ENCODE measurements around the gene UQCR10.

The UQCR10 gene

GRCh38 chr22:29720811-29721323, 46.3 kb upstream of the UQCR10 start:
- H3K4me3 ChIP-seq (ENCODE audit: low read depth, low read length): no peak overlapping the region
- TF ChIP-seq SCRT2 (tag by site-specific recombination; IDR thresholded peaks at IDR 0.05) (peak; percentile 73), ZNF112 (tag by site-specific recombination; IDR thresholded peaks at IDR 0.05) (no peak)
- H3K27ac ChIP-seq (ENCODE audit: extremely low read depth, low read depth, low read length): no peak overlapping the region
- no peaks in the 10 kb centered on the region for H3K9me3 ChIP-seq (ENCODE audit: control insufficient read depth, insufficient read depth, low read depth, low read length)
- CTCF ChIA-PET: interaction anchor here (0.6 kb wide), 1 partner anchor 19 kb away, joined by 4 read pairs; no protein-coding TSS in a partner anchor
- no peaks in the 10 kb centered on the region for H3K36me3 ChIP-seq (ENCODE audit: control insufficient read depth in 2 of 2, insufficient read depth in 1 of 2, low read length in 2 of 2)
- POLR2A ChIA-PET: no interaction called here
- H3K4me1 ChIP-seq (ENCODE audit: control insufficient read depth, insufficient read depth, low read length): no peaks in the 10 kb centered on the region

DNA sequence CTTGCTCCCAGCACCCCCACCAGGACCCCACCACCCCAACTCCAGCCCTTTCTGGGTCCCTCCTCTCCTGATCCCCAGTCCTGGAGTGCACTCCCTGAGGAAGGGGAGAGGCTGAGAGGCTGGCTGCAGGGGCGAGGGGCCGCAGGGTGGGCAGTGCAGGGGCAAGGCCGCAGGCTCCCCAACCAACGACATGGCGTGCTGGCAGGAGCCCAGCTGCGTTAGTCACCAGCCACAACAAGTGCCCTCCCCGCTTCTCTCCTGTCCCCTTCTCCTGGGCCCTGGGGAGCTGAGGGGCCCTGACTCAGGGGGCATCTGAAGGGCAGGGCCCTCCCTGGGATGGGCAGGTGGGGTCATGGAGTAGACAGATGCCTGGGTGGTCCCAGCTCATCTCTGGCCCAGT, 45.0 kb upstream of the UQCR10 start:
- POLR2A ChIA-PET: no interaction called here
- no peak overlapping the region for H3K4me3 ChIP-seq (ENCODE audit: low read depth, low read length)
- CTCF ChIA-PET: interaction anchor here (1.0 to 1.2 kb wide), 2 partner anchors 79 to 93 kb away, joined by 3 to 6 read pairs; no protein-coding TSS in a partner anchor
- TF ChIP-seq MZF1 (tag by site-specific recombination; IDR thresholded peaks at IDR 0.05; ENCODE audit: borderline replicate concordance): no peak
- TF ChIP-seq, protein P1, sequence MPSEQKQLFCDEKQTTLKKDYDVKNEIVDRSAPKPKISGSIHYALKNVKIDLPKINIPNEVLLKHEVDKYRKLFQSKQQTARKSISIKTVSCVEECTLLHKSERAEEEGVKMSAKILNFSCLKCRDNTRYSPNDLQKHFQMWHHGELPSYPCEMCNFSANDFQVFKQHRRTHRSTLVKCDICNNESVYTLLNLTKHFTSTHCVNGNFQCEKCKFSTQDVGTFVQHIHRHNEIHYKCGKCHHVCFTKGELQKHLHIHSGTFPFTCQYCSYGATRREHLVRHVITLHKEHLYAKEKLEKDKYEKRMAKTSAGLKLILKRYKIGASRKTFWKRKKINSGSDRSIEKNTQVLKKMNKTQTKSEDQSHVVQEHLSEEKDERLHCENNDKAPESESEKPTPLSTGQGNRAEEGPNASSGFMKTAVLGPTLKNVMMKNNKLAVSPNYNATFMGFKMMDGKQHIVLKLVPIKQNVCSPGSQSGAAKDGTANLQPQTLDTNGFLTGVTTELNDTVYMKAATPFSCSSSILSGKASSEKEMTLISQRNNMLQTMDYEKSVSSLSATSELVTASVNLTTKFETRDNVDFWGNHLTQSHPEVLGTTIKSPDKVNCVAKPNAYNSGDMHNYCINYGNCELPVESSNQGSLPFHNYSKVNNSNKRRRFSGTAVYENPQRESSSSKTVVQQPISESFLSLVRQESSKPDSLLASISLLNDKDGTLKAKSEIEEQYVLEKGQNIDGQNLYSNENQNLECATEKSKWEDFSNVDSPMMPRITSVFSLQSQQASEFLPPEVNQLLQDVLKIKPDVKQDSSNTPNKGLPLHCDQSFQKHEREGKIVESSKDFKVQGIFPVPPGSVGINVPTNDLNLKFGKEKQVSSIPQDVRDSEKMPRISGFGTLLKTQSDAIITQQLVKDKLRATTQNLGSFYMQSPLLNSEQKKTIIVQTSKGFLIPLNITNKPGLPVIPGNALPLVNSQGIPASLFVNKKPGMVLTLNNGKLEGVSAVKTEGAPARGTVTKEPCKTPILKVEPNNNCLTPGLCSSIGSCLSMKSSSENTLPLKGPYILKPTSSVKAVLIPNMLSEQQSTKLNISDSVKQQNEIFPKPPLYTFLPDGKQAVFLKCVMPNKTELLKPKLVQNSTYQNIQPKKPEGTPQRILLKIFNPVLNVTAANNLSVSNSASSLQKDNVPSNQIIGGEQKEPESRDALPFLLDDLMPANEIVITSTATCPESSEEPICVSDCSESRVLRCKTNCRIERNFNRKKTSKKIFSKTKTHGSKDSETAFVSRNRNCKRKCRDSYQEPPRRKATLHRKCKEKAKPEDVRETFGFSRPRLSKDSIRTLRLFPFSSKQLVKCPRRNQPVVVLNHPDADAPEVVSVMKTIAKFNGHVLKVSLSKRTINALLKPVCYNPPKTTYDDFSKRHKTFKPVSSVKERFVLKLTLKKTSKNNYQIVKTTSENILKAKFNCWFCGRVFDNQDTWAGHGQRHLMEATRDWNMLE (tag by site-specific recombination; conservative IDR thresholded peaks at IDR 0.05; ENCODE audit: low read depth): no peak
- no peak for TF ChIP-seq YY1 (tag by site-specific recombination; IDR thresholded peaks at IDR 0.05)
- TF ChIP-seq ZBTB8A (tag by site-specific recombination; IDR thresholded peaks at IDR 0.05): no peak
- TF ChIP-seq PATZ1 (tag by site-specific recombination; IDR thresholded peaks at IDR 0.05): 0 out of 2 replicates have a peak, but pooled peaks have one; percentile 7
- TF ChIP-seq ZNF664 (tag by site-specific recombination; IDR thresholded peaks at IDR 0.05): no peak
- TF ChIP-seq KLF1 (tag by site-specific recombination; IDR thresholded peaks at IDR 0.05): no peak
- TF ChIP-seq KLF7 (tag by site-specific recombination; IDR thresholded peaks at IDR 0.05; ENCODE audit: borderline replicate concordance): no peak
- TF ChIP-seq SCRT2 (tag by site-specific recombination; IDR thresholded peaks at IDR 0.05): peak; percentile 90
- H3K4me1 ChIP-seq (ENCODE audit: control insufficient read depth, insufficient read depth, low read length): no peaks in the 10 kb centered on the region
- H3K36me3 ChIP-seq (ENCODE audit: control insufficient read depth in 2 of 2, insufficient read depth in 1 of 2, low read length in 2 of 2): no peaks in the 10 kb centered on the region
- H3K27ac ChIP-seq (ENCODE audit: extremely low read depth, low read depth, low read length): no peak overlapping the region
- H3K9me3 ChIP-seq (ENCODE audit: control insufficient read depth, insufficient read depth, low read depth, low read length): no peaks in the 10 kb centered on the region

DNA sequence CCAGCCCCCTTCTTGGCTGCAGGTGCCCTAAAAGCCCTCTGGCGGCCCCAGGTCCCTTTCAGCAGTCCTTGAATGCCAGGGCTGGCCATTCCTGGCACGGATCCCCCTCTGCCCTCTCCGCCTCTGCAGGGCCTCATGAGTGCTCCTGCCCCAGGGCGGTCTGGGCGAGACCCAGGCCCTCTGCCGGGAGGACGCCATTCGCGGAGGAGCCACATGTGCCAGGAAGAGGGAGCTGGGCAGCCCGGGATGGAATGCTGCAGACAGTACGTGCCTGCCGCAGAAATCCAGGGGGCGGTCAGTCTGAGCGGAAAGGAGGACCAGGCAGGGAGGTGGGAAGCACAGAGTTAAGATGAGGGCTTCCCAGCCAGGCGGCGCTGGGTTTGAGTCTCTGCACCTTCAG, 44.6 kb upstream of the UQCR10 start:
- Histone ChIP-seq H3K4me1 (ENCODE audit: control insufficient read depth, insufficient read depth, low read length) (no peaks in the 10 kb centered on the region), H3K4me3 (ENCODE audit: low read depth, low read length) (no peak overlapping the region), H3K9me3 (ENCODE audit: control insufficient read depth, insufficient read depth, low read depth, low read length) (no peaks in the 10 kb centered on the region), H3K36me3 (ENCODE audit: control insufficient read depth in 2 of 2, insufficient read depth in 1 of 2, low read length in 2 of 2) (no peaks in the 10 kb centered on the region), H3K27ac (ENCODE audit: extremely low read depth, low read depth, low read length) (no peak overlapping the region)
- CTCF ChIA-PET: interaction anchor here (0.6 to 1.2 kb wide), 5 partner anchors 79 to 355 kb away, joined by 3 to 6 read pairs (median 3); no protein-coding TSS in a partner anchor
- TF ChIP-seq ZBTB8A (tag by site-specific recombination; IDR thresholded peaks at IDR 0.05): no peak
- peak; percentile 7; the same call in 1 of the 2 replicates for TF ChIP-seq SCRT2 (tag by site-specific recombination; IDR thresholded peaks at IDR 0.05)
- POLR2A ChIA-PET: interaction anchor here (0.6 kb wide), 1 partner anchor 615 kb away, joined by 3 read pairs; no protein-coding TSS in a partner anchor

All from HEK293 (cell line).